ENCODE results near the gene NAV2.

Gene NAV2

DNA sequence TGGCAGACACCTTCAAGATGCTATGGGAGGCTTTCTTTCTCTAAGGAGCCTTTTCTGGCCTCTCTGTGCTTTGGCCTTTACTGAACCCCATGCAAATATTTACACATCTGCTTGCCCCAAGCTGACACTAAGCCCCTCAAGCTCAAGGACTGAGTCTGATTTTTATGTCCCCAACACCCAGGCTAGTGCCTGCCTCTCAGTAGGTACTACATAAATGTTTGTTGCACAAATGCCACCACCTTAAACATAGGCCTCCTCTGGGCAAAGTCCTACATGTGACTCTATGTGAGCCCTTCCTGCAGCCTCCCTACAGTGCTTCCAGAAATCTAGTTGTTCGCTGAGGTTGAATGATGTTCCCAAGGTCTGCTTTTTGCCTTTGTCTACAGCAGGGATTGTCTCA, 260.0 kb downstream of the NAV2 start:
- DNase-seq (ENCODE audit: low spot score) = no peak

DNA sequence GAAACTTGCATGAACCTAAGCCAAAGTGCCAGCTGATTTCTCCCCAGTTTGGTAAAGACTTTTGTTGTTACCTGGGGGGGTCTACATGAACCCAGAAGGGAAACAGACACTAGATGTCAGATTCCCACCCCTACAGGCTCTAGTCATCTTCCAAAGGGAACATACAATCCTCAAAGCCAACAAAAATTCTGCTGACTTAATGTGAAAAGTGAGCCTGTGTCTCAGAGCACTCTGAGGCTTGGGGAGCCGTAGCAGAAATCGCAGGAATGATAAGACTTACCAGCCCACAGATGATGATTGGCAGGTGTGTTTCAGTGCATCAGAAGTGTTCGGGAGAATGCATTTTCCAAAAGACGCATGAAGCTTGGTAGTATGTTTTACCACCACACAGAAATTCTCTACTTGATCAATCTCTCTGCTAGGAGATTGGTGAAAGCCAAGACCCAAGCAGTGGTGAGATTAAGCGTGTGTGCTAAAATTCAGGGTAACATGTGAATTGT, 260.5 kb downstream of the NAV2 start:
- DNase-seq (ENCODE audit: low spot score) = no peak

DNA sequence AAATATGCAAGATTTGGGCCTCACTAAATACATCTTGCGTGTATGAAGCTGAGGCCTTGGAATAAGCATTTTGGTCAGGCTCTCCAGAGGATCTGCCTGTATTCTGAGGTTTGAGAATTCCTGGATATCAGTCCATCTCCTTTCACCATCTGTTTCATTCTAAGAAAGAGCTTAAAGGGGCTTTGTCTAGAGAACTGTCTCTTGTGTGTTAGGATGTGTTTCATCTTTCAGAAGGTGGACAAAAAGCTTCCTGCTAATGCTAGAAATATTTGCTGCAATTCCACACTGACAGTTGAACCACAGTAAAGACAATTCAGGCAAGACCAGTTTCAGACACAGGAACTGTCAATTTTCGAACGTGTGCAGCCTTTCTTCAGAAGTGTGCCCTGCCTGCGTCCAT, 262.2 kb downstream of the NAV2 start:
- DNase-seq (ENCODE audit: low spot score) = no peak

DNA sequence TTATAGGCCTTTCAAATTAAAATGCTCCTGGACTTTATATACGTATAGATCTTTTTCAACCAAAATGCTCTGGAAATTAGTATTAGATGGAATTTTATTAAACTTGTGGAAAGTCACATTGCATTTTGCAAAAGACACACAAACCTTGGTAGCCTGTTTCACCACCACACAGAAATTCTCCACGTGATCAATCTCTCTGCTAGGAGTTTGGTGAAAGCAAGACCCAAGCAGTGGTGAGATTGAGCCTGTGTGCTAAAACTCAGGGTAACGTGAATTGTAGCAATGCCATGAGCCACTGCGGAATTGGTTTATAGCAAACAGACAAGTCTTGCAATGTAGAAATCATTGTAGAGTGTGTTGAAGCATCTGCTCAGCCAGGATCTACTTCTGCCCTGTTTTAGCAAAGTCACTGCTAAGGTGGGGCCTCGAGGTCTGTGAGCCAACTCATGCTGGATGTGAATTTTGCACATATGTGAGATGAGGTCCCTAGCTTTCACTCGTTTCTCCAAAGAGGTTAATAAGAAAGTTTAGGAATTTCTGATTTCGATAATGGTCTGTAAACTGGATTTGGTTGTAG, 262.9 kb downstream of the NAV2 start:
- DNase-seq (ENCODE audit: low spot score) = no peak

DNA sequence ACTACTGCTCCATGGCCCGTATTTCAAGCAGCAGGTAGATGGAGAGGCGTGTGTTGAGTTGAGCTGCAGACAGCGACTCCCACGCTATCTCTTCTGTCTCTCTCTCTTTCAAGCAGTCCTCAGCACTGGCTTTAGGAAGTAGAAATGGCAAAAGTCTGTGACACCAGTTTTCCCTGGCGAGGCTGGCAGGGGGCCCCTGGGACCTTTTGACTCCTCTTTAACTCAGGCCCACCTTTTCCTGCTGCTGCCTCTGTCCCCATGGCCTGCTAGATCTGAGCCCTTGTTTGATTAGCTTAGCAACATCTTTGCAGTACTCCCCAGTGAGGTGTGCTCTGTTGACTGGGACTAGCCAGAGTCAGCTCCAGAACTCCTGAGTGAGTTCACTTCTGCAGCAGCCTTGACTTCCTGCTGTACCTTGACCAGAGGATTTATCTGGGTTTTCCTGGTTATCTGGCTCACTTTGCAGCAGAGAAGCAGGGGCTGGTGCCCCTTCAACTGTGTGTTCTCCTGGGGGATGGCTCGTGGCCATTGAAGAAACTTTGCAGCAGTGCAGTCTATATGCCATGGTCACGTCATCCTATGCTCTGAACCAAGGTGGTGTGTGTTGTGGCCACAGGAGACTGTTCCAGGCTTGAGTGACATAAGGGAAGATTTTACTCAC, 263.8 kb downstream of the NAV2 start:
- DNase-seq (ENCODE audit: low spot score) = no peak

DNA sequence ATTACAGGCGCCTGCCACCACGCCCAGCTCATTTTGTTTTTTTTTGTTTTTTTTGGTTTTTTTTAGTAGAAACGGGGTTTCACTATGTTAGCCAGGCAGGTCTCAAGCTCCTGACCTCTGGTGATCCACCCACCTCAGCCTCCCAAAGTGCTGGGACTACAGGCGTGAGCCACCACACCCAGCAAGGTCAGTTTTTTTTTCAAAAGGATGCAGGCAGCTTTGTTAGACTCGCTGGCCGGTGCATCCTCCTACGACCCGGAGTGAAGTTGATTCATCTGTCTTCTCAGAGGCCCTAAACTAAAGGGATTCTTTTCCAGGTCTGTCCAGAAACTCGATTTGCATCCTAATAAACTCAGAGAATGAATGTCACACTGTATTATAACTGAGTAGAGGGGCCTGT, 265.3 kb downstream of the NAV2 start:
- DNase-seq (ENCODE audit: low spot score) = no peak

DNA sequence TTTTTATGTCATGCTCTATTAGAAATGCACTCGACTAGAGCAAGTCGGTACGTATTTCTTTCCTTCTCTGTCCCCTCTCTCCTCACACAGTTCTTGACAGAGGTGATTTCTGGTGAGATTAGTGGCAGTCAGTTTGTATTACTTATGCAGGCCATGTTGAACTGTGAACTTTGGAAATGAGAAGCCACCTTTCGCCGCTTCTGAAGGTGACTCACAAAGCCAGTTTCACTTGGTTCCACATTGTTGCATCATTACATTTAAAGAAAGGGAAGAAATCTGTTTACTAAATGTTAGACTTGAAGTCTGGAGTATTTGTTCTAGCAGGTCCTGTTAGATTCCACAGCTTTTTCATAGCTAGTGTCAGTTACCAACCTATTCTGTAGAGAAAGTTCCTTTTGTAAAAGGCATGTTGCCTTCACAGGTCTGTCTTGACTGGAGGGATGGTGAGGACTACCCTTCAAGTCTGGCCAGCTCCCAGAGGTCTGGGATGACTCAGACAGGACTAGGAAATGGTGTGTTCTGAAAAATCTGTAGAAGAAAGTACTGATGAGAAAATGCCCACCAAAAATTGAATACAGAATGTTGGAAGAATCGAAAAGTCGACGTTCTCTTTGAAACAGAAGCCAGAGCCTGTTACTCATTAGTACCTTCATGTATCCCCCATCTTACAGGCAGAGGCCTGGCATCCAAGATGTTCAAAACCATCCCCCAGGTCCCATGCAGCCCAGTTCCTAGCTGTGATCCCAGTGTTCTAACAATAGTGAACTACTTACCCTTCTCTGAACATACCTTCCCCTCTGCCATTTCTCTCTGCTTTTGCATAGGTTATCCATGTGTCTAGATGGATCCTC, 266.3 kb downstream of the NAV2 start:
- peak; percentile 52 for DNase-seq (ENCODE audit: low spot score)

DNA sequence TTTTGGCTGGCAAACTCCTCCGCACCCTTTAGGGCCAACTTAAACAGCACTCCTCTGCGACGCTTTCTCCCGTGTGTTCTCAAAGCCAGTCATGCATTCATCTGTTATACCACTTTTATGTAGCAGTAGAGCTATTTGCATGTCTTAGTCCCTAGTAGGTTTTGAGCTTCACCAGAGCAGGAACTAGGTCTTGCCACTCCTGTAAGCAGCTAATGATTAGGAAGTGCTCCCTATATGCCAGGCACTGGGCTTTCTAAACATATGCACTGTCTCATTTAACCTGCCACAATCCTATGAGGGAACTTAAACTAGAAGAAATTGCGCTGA, 266.8 kb downstream of the NAV2 start:
- no peak for DNase-seq (ENCODE audit: low spot score)

DNA sequence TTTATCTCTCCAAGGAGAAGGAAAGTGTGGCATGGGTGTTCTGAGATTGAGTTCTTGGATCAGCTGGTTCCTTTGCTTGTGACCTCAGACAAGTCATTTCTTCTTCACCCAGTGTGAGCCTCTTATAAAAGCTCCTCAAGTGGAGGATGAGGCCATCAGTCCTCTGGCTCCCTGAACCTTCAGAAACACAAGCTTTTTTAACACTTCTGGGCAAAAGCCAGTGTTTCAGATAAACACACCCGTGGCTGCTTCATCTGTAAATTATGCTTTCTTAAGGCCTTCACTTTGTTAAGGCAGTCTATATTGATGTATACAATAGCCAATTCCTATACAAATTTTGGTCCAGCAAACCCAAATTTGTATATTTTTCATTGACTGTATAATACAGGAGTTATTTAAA, 267.8 kb downstream of the NAV2 start:
- DNase-seq (ENCODE audit: low spot score) = no peak

DNA sequence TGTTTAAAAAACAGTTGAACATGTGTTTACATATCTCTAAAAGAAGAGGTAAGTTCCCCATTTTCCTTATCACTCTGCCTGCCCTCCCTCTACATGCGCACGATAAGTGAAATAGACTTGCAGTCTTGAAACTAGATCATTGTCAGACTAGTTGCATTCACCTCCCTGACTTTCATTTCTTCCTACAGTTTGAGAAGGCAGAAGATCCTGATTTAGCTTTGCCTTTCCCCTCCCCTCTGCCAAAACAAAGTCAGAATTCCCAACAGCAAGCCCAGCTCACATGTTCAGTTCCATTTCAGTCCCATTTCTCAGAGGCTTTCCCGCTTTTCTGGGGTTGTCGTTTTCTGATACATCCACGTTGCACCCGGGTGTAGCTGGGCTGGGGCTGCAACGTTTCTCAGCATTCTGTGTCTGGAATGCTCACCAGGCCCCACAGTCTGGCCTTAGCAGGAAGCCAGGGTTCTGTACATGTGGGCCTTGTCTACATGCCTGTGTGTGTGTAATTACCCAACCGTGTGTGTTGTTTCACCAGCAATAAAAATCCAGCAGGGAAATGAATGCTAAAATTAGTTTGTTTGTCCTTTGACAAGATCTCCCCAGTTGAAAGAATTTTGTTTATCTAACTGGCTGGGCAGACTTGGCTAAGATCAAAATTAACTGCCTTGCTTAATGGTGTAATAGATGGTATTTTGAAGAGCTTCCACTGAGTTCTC, 268.5 kb downstream of the NAV2 start:
- peak; percentile 47 for DNase-seq (ENCODE audit: low spot score)

DNA sequence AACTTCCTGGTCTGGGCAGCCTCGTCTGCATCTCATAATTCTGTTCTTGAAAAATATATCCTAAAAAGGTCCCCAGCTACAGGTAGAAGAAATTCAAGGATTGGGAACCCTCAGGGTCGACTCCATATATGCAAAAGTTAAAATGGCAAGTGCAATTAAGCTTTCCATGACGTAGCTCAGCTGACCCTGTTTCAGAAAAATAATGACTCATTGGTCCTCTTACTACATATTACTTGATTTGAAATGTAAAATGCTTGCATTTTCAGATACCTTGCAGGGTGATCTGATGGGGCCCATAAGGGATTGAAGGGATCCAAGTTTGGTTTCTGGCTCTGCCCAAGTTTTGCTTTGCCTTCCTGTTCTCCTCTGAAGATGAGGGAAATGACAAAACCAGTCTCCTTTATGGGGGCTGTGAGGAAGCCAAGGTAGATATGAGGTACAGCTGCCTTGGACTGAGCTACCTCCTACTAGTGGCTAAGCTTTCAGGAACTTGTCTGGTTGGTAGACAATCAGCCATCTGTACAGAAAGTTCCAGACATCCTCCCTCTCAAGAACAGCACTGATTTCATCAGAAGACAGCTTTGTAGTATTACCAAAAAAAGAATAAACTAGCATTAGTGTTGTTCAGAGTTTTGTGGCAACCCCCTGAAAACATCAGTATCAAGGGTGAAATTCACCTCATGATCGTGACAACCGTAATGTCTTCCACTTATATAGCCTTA, 270.3 kb downstream of the NAV2 start:
- no peak for DNase-seq (ENCODE audit: low spot score)

DNA sequence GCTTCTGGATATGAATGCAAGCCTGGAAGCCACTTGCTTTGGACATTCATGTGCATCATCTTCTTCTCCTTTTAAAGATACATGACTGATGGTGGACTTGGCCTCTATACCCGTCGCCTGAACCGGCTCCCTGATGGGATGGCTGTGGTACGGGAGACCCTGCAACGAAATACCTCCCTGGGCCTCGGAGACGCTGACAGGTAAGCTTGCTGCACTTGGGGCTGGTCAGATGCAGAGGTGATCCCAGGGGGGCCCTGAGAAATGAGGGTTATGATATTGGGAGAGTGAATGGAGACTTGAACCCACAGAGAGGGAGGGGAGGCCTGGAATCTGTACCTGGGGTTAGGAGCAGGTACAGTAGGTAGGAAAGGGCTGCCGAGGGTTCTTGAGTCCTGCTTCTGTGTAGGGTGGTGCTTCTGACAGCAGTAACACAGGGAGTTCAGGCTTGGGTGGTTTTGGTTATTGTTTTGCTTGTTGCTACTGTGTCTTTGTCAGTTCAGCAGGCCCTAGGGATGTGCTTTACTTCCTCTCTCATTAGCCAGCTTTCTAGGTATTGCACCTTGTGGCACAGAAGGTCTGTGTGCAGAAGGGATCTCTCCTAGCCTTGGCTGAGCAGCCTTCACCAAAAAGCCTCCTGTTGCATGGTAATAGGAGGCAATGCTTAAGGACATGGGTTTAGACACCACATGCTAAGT, 271.6 kb downstream of the NAV2 start:
- no peak for DNase-seq (ENCODE audit: low spot score)

DNA sequence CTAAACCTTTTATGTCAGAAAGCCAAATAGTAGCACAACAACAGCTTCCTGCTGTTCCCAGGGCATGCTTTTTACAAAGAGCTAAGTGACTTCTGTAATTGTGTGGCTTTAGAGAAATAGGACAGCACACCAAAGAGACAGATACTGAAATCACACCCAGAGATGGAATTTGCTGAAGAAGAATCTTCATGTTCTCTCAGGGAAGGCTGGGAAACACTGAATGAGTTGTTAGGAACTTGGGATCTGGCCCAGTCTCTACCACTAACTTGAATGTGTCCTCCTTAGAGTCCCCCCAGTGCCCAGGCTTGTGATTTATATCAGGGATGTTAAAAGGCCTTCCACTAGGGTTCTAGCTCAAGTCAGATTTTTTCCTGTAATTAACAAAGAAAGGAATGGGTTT, 272.5 kb downstream of the NAV2 start:
- no peak for DNase-seq (ENCODE audit: low spot score)

DNA sequence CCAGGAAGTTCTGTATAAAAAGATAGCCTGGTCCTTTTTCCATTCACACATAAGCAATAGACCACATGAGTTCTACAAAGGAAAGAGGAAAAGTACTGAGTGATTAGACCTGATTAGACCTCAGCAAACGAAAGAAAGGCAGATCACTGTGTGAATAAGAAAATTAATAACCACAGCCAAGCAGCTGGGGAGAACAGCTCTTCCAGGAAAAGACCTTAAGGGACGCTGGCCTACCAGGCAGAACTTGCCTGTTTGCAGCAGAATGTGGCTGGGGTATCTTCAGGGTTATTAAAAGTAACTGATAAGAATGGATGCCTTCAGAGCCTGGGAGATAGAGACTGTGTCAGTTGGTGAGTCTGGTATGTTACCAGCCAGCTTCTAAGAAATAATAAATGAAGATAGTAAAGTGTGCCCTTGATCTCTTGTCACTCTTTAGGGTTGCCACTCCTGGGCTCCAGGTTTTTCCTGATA, 274.7 kb downstream of the NAV2 start:
- no peak for DNase-seq (ENCODE audit: low spot score)

DNA sequence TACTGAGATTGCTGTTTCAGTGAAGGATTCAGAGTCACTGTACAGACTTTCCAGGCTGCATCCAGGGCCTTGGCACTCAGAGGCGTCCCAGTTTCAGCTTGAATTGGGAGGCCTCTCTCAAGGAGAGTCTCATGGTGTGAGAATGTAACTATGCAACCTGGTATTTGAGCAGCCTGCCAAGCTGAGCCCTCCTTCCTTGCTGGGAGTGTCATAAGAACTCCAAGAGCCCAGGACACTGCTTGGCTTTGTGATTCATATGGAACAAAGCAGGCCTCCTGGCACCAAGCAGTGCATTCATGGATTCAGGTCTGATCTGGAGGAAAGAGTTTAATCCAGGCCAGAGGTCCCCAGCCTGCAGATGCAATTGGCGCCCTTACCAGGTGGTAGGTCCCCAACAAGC, 276.0 kb downstream of the NAV2 start:
- DNase-seq (ENCODE audit: low spot score) = peak; percentile 54

DNA sequence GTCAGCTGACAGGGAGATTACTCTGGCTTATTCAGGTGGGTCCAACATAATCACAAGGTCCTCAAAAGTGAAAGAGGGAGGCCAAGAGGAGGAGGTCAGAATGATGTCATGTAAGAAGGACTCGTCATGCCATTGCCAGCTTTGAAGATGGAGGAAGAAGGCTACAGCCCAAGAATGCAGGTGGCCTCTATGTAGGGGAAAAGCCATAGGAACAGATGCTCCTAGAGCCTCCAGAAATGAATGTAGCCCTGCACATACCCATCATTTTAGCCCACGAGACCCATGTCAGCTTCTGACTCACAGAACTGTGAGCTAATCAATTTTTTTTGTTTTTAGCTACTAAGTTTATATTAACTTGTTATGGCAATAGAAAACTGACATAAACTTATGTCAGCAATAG, 276.6 kb downstream of the NAV2 start:
- DNase-seq (ENCODE audit: low spot score) = no peak

DNA sequence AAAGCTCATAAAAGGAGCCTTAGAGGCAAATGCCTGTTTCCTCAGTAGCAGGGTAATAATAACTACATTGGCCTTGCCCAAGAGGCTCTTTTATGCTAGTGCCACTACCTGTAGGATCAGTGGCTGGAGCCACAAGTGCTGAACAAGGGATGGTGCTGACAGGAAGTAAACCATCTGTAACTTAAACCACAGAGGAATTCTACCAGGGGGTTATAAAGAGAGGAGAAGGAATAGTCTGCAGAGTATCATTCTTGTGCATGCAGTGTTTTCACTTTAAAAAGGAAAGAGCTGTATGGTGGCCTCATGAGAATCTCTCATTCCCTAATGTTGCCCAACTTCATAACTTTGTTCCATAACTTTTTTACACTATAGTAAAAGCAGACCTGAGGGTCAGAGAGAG, 279.5 kb downstream of the NAV2 start:
- DNase-seq (ENCODE audit: low spot score) = no peak

DNA sequence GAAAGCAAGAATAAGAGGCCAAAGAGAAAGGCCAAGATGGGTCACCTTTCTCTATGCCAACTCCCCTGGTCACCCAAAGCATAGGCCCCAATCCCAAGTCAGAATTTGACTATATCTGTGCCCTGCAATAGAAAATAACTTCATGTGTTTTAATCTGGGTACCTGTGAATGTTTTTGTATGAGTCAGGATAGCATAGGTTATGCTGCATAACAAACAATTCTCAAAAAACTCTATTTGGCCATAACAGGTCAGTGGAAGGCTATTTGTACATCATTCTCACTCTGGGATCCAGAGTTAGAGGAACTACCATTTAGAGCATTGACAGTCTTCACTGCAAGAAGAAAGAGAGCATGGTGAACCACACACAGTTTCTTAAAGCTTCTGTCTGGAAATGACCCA, 280.4 kb downstream of the NAV2 start:
- no peak for DNase-seq (ENCODE audit: low spot score)

DNA sequence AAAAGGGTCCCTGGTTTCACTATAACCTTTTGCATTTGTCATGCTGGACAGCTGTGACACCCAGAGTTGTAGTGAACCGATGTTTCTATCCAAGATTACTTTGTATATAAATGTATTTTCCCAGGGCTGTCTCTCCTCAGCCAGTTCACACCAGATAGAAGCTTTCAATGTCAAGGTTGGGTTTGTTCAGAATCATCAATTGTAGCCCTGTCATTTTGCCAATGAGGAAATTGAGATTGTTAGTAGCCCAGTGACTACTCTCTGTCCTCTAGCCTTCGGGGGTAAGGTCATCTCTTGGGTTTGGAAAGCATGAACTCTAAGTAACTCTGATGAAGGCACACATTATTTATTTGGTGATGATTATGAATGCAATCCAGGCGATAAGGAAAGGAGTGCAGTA, 282.0 kb downstream of the NAV2 start:
- DNase-seq (ENCODE audit: low spot score) = no peak

DNA sequence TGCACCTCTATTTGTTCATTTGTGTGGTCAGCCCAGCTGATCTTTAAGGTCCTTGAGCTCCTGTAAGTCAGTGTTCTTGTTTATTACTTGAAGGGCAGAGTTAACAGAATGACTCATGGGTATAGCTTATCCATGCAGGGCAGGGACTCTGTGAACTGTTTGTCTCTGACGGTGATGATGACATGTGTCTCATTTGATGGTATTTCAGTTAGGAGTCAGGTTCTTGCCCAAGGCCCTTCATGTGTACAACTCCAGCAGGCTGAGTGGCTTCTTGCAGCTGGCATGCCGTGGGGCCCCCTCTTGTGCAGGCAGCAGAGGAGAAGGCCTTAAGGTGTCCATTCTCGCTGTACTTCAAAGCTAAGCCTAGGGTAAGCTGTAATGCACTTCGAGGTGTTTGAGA, 282.5 kb downstream of the NAV2 start:
- peak; percentile 36 for DNase-seq (ENCODE audit: low spot score)

DNA sequence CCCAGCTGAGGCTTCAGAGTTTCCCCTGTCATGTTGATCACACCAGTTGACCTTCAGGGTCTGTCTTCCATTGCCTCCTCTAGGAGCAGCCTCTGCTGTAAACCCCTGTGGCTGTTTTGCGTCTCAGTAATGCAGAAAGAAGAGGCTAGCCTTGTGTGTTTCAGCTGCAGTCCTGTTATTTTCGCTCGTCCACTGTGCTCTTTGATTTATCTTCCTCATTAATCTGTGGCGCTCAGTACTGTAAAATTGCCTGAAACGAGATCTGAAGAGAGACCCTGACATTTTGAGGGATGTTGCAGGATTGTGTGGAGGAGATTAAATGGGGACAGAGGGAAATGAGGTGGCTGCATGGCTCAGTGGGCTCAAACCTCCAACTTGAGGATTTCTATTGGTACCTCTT, 283.9 kb downstream of the NAV2 start:
- no peak for DNase-seq (ENCODE audit: low spot score)

DNA sequence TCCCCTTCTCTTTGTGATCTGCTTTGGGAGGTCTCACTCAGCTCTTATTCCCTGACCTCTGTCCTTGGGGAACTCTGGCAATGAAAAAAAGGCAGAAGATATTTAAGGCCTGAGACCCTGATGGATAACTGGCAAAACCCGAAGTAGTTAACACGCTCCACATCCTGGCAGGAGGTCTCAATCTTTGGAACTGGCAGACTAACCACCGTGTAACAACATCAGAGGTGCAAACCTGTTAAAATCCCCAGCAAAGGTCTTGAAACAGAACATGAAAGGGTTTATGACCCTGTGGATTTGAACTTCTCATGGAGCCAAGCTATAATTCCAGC, 287.3 kb downstream of the NAV2 start:
- no peak for DNase-seq (ENCODE audit: low spot score)

All from hepatic stellate cell (primary cell).